SK-N-SH treated with all-trans-retinoic acid at 6 μM for 48 hours (cell line): Measurements from ENCODE around the gene FAM163A.

Experiments used
- ATAC-seq: fragments of 200-7000 bp; cut with Tn5 transposase; 3 replicates; pipeline ENCODE4 v1.9.1; 2020; ENCODE audit warnings: mild to moderate bottlenecking, moderate library complexity
- ARNTL ChIP-seq: fragments of 450-650 bp; formaldehyde crosslinking; IDR thresholded peaks from 2 replicates; pipeline ENCODE4 v1.5.0; 2020; ENCODE audit warnings: low read depth, mild to moderate bottlenecking, moderate library complexity, borderline replicate concordance
- BACH2 ChIP-seq: fragments of 250-450 bp; sonication (Bioruptor Pico); IDR thresholded peaks from 2 replicates; pipeline ENCODE4 v1.9.0; 2021; ENCODE audit warnings: mild to moderate bottlenecking, borderline replicate concordance
- CSDC2 ChIP-seq: fragments of 250-450 bp; sonication (Bioruptor Pico); IDR thresholded peaks from 2 replicates; pipeline ENCODE4 v1.5.0; 2020; ENCODE audit warnings: mild to moderate bottlenecking, moderate library complexity
- ESRRG ChIP-seq: fragments of 250-450 bp; sonication (Bioruptor Pico); IDR thresholded peaks from 2 replicates; pipeline ENCODE4 v1.6.1; 2021; ENCODE audit warnings: mild to moderate bottlenecking
- GLIS3 ChIP-seq: fragments of 250-450 bp; sonication (Bioruptor Pico); IDR thresholded peaks from 2 replicates; pipeline ENCODE4 v1.5.0; 2020; ENCODE audit warnings: mild to moderate bottlenecking, moderate library complexity
- ISL1 ChIP-seq: fragments of 250-450 bp; sonication (Bioruptor Pico); IDR thresholded peaks from 2 replicates; pipeline ENCODE4 v2.1.2; 2022; ENCODE audit warnings: mild to moderate bottlenecking, moderate library complexity
- OSR1 ChIP-seq: fragments of 250-450 bp; sonication (Bioruptor Pico); IDR thresholded peaks from 2 replicates; pipeline ENCODE4 v1.8.0; 2022; ENCODE audit warnings: moderate library complexity, mild to moderate bottlenecking, inconsistent platforms
- PPARA ChIP-seq: fragments of 250-450 bp; sonication (Bioruptor Pico); IDR thresholded peaks from 2 replicates; pipeline ENCODE4 v1.5.0; 2020; ENCODE audit warnings: mild to moderate bottlenecking, borderline replicate concordance
- RARB ChIP-seq: fragments of 250-450 bp; sonication (Bioruptor Pico); IDR thresholded peaks from 2 replicates; pipeline ENCODE4 v1.8.0; 2021; ENCODE audit warnings: mild to moderate bottlenecking, moderate library complexity
- SNAI2 ChIP-seq: fragments of 250-450 bp; sonication (Bioruptor Pico); IDR thresholded peaks from 2 replicates; pipeline ENCODE4 v1.5.0; 2020; ENCODE audit warnings: mild to moderate bottlenecking, moderate library complexity
- TCF4 ChIP-seq: fragments of 250-450 bp; sonication (Bioruptor Pico); IDR thresholded peaks from 2 replicates; pipeline ENCODE4 v1.8.0; 2021; ENCODE audit warnings: mild to moderate bottlenecking, moderate library complexity, borderline replicate concordance
- TOX ChIP-seq: fragments of 250-450 bp; sonication (Bioruptor Pico); IDR thresholded peaks from 2 replicates; pipeline ENCODE4 v1.8.0; 2021; ENCODE audit warnings: mild to moderate bottlenecking, moderate library complexity, borderline replicate concordance
- ZC3H10 ChIP-seq: fragments of 250-450 bp; sonication (Bioruptor Pico); IDR thresholded peaks from 2 replicates; pipeline ENCODE4 v1.5.1; 2021; ENCODE audit warnings: mild to moderate bottlenecking, moderate library complexity
- ZFP30 ChIP-seq: fragments of 450-650 bp; formaldehyde crosslinking; IDR thresholded peaks from 2 replicates; pipeline ENCODE4 v1.5.0; 2022; ENCODE audit warnings: mild to moderate bottlenecking, moderate library complexity
- ZNF70 ChIP-seq: fragments of 450-650 bp; formaldehyde crosslinking; IDR thresholded peaks from 2 replicates; pipeline ENCODE4 v1.5.0; 2020; ENCODE audit warnings: mild to moderate bottlenecking, moderate library complexity
- ZNF8 ChIP-seq: fragments of 450-650 bp; formaldehyde crosslinking; IDR thresholded peaks from 2 replicates; pipeline ENCODE4 v1.5.0; 2020; ENCODE audit warnings: mild to moderate bottlenecking, moderate library complexity
- TF ChIP-seq, protein P1 (sequence below): fragments of 250-450 bp; sonication (Bioruptor Pico); IDR thresholded peaks from 2 replicates; pipeline ENCODE4 v1.5.0; 2020; ENCODE audit warnings: mild to moderate bottlenecking, moderate library complexity
- TF ChIP-seq, protein P2 (sequence below): fragments of 250-450 bp; sonication (Bioruptor Pico); IDR thresholded peaks from 2 replicates; pipeline ENCODE4 v1.8.0; 2021; ENCODE audit warnings: low read depth, mild to moderate bottlenecking, moderate library complexity, borderline replicate concordance
- TF ChIP-seq, protein P3 (sequence below): fragments of 250-450 bp; sonication (Bioruptor Pico); IDR thresholded peaks from 2 replicates; pipeline ENCODE4 v1.5.1; 2021; ENCODE audit warnings: mild to moderate bottlenecking, moderate library complexity
- TF ChIP-seq, protein P4 (sequence below): fragments of 250-450 bp; sonication (Bioruptor Pico); IDR thresholded peaks from 2 replicates; pipeline ENCODE4 v1.8.0; 2020; ENCODE audit warnings: mild to moderate bottlenecking, moderate library complexity, borderline replicate concordance

Gene FAM163A

DNA sequence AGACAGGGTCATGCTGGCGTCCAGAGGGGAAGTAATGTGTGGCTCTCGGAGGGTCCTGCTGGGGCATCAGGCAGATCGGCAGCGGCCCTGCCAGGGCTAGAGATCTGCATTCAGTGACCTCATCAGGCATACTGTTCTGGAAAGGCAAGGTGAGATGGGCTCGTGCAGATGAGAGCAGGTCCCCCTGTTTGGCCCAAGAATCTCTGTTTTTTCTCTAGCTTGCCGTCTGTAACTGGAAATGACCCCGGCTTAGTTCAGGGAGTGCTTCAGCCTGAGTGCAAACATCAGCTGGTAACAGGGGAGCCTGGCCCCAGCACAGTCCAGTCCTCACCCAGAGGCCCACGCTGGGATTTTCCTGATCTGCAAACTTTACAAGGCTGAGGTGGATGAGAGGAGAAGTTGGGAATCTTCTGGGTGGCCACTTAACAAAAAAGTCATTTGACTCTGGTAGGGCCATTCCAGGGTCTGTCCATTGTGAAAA, 2.1 kb downstream of the FAM163A start:
- peak; percentile 17; the same call in 1 of the 3 replicates for ATAC-seq

DNA sequence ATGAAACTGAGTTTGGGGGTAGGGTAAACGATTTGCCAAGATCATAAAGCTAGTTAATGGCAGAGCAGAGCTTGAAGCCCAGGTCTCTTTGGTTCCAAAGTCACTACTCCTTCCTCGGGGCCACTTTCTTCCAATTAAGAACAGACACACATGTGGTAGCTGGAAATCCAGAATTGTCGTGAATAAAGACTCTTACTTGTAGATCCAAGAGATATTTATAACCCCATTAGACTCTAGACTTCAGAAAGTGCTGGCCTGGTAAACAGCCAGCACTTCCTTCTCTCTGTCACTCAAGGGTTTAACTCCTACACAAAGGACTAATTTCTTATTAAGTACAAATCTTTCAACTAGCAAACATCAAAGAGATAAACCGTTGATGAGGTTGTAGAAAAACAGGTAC, 2.7 kb downstream of the FAM163A start:
- no peak for TF ChIP-seq GLIS3 (CRISPR knock-in tag)
- TF ChIP-seq ZFP30 (CRISPR knock-in tag), result no peak
- no peak for TF ChIP-seq SNAI2
- no peak for TF ChIP-seq ESRRG (CRISPR knock-in tag)
- TF ChIP-seq PPARA (CRISPR knock-in tag), result no peak
- TF ChIP-seq, protein P1, sequence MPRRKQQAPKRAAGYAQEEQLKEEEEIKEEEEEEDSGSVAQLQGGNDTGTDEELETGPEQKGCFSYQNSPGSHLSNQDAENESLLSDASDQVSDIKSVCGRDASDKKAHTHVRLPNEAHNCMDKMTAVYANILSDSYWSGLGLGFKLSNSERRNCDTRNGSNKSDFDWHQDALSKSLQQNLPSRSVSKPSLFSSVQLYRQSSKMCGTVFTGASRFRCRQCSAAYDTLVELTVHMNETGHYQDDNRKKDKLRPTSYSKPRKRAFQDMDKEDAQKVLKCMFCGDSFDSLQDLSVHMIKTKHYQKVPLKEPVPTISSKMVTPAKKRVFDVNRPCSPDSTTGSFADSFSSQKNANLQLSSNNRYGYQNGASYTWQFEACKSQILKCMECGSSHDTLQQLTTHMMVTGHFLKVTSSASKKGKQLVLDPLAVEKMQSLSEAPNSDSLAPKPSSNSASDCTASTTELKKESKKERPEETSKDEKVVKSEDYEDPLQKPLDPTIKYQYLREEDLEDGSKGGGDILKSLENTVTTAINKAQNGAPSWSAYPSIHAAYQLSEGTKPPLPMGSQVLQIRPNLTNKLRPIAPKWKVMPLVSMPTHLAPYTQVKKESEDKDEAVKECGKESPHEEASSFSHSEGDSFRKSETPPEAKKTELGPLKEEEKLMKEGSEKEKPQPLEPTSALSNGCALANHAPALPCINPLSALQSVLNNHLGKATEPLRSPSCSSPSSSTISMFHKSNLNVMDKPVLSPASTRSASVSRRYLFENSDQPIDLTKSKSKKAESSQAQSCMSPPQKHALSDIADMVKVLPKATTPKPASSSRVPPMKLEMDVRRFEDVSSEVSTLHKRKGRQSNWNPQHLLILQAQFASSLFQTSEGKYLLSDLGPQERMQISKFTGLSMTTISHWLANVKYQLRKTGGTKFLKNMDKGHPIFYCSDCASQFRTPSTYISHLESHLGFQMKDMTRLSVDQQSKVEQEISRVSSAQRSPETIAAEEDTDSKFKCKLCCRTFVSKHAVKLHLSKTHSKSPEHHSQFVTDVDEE, result peak; percentile 25; the same call in 1 of the 2 replicates
- no peak for TF ChIP-seq ARNTL (CRISPR knock-in tag)
- TF ChIP-seq TCF4 (CRISPR knock-in tag), result peak; percentile 22; the same call in 1 of the 2 replicates
- TF ChIP-seq ISL1 (CRISPR knock-in tag), result peak; percentile 37; the same call in 1 of the 2 replicates
- ATAC-seq, result no peak

More for the DNA sequence above, 2.1 kb downstream of the FAM163A start:
- no peak for TF ChIP-seq PPARA (CRISPR knock-in tag)
- TF ChIP-seq, protein P2, sequence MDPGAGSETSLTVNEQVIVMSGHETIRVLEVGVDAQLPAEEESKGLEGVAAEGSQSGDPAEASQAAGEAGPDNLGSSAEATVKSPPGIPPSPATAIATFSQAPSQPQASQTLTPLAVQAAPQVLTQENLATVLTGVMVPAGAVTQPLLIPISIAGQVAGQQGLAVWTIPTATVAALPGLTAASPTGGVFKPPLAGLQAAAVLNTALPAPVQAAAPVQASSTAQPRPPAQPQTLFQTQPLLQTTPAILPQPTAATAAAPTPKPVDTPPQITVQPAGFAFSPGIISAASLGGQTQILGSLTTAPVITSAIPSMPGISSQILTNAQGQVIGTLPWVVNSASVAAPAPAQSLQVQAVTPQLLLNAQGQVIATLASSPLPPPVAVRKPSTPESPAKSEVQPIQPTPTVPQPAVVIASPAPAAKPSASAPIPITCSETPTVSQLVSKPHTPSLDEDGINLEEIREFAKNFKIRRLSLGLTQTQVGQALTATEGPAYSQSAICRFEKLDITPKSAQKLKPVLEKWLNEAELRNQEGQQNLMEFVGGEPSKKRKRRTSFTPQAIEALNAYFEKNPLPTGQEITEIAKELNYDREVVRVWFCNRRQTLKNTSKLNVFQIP (CRISPR knock-in tag), result no peak
- TF ChIP-seq SNAI2, result no peak

DNA sequence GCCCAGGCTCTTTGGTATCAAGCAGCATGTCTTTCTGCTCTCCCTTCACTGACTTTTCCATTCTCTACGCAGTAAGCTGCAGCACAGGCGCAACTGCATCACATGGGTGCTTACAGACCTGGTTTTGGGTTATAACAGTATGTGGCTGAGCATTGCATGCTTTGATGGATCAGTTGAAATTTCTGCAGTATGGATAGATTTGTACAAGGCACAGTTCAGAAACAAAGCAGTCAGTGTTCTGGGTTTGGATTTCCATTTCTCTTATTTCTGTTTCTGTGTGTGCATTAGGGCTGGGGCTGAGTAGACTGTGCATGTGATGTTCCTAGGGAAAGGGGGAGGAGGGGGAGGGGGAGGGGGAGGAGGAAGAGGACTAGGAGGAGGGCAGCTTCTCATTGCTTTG, 4.5 kb downstream of the FAM163A start:
- no peak for TF ChIP-seq ZNF8
- no peak for TF ChIP-seq TCF4 (CRISPR knock-in tag)
- TF ChIP-seq OSR1, result no peak
- TF ChIP-seq TOX (CRISPR knock-in tag), result no peak
- TF ChIP-seq, protein P1, result no peak
- TF ChIP-seq, protein P3, sequence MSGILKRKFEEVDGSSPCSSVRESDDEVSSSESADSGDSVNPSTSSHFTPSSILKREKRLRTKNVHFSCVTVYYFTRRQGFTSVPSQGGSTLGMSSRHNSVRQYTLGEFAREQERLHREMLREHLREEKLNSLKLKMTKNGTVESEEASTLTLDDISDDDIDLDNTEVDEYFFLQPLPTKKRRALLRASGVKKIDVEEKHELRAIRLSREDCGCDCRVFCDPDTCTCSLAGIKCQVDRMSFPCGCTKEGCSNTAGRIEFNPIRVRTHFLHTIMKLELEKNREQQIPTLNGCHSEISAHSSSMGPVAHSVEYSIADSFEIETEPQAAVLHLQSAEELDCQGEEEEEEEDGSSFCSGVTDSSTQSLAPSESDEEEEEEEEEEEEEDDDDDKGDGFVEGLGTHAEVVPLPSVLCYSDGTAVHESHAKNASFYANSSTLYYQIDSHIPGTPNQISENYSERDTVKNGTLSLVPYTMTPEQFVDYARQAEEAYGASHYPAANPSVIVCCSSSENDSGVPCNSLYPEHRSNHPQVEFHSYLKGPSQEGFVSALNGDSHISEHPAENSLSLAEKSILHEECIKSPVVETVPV, result no peak
- no peak for ATAC-seq

DNA sequence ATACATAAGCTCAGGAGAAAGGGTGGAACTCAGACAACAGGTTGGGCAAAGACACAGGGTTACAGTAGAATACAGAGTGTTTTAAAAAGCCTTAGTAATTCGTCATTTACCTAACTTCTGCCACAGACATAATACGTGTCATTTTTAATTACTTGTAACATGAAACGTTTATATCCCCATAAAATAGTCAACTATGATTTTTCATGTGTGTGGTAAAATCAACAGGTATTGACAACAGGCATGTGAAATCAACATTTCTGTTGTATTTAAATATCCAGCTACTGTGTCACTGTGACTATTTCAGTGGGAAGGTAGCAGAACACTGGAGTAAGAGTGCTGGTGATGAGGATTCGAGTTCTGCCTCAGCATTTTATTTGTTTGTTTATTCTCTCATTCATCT, 5.7 kb downstream of the FAM163A start:
- TF ChIP-seq OSR1 (no peak), TOX (CRISPR knock-in tag) (no peak), CSDC2 (no peak), ZFP30 (CRISPR knock-in tag) (no peak), SNAI2 (no peak), ZNF70 (no peak), ZC3H10 (CRISPR knock-in tag) (no peak), BACH2 (CRISPR knock-in tag) (no peak), ISL1 (CRISPR knock-in tag) (no peak), RARB (CRISPR knock-in tag) (no peak), PPARA (CRISPR knock-in tag) (no peak)
- TF ChIP-seq, protein P2 (CRISPR knock-in tag), result no peak
- TF ChIP-seq, protein P4, sequence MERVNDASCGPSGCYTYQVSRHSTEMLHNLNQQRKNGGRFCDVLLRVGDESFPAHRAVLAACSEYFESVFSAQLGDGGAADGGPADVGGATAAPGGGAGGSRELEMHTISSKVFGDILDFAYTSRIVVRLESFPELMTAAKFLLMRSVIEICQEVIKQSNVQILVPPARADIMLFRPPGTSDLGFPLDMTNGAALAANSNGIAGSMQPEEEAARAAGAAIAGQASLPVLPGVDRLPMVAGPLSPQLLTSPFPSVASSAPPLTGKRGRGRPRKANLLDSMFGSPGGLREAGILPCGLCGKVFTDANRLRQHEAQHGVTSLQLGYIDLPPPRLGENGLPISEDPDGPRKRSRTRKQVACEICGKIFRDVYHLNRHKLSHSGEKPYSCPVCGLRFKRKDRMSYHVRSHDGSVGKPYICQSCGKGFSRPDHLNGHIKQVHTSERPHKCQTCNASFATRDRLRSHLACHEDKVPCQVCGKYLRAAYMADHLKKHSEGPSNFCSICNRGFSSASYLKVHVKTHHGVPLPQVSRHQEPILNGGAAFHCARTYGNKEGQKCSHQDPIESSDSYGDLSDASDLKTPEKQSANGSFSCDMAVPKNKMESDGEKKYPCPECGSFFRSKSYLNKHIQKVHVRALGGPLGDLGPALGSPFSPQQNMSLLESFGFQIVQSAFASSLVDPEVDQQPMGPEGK (CRISPR knock-in tag), result no peak

More for the DNA sequence above, 5.7 kb downstream of the FAM163A start:
- ATAC-seq, result no peak
